ENCODE data around the gene SYNGR3.
"Not testable (repeated sequence)": the region's sequence is repeated elsewhere in the genome, so short reads cannot be mapped to it uniquely, and the experiment has no call there.

The SYNGR3 gene

GRCh38 chr16:1959269-1960039 is 30.3 kb upstream of the SYNGR3 start, which contains the start of gene NDUFB10:
Gene NDUFB10 (plus strand): TSS chr16:1959538. CDS start chr16:1959625, 87 bp downstream.
- peak; percentile 90 for DNase-seq (ENCODE audit: low spot score)

DNA sequence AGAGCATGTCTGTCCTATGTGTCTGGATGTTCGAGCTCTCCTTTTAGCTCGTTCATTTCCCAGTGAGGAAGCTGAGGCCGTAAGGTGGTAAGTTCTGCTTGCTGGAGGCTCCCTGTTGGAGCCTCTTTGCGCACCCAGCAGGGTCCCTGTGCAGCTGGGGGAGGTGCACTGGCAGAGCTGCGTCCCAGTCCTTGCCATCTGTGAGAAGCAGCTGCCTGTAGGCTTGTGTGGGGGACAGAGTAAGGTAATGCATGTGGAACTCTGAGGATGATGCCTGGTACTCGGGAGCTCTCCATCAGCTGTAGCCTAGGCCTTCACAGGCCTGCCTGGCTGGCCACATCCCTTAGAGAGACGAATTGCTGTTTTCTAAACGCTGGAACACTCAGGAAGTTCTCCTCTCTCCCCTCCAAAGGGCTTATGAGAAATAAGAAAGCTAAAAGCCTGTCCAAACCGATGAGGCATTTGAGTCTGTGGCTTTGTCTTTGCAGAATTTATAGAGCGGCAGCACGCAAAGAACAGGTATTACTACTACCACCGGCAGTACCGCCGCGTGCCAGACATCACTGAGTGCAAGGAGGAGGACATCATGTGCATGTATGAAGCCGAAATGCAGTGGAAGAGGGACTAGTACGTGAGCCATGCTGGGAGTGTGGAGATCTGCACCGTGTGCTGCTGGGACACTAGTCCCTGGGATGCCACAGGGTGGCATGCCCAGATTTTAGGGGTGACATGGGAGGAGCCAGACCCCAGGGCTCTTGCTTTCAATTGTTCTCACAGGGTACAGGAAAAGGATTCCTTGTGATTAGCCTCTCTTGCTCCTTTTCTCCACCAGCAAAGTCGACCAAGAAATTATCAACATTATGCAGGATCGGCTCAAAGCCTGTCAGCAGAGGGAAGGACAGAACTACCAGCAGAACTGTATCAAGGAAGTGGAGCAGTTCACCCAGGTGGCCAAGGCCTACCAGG is 28.8 kb upstream of the SYNGR3 start:
- peak; percentile 77 for DNase-seq (ENCODE audit: low spot score)

- DNase-seq (ENCODE audit: low spot score) = no peak
Observed at GRCh38 chr16:1961651-1962067, 28.1 kb upstream of the SYNGR3 start.

GRCh38 chr16:1962161-1963153 is 27.3 kb upstream of the SYNGR3 start:
- DNase-seq (ENCODE audit: low spot score) = not testable (repeated sequence)

- peak; percentile 57 for DNase-seq (ENCODE audit: low spot score)
Observed at GRCh38 chr16:1963806-1964505, 25.8 kb upstream of the SYNGR3 start.

DNA sequence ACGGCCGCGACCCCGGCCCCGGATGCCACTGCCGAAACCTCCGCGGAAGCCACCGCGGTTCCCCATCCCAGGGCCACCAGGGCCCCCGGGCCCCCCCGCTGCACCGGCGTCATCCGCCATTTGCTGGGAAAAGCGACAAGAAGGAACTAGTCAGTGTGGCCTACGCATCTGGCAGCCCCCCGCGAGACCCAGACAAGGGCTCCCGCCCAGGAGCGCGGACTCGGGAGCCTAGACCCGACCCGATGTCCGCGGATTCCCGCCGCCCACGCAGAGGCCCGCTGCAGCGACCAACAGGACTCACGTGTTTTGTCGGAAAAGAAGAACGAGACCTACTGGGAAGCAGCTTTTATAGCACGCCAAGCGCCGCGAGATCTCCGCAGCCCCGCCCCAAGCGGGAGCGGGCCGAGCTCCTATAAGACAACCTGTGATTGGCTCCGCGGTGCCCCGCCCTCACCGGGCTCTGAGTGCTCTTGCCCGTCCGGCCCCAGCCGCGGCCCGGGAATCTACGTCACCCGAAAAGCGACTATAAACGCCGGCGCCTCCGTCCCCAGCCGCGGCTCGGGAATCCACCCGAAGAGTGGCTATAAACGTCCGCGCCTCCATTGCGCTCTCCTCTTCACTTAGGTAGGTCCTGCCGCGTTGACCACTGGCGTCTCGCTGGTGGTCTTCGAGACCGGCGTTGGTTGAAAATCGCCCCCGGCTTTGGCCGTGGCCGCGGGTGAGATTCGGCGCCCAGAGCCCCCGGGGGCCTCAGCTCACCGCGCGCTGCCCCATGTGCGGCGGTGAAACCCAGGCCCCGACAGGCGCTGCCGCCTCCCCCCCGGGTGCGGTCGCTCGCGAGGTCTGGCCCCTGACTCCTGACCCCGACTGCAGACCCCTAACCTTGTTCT is 25.0 kb upstream of the SYNGR3 start, which contains the start of gene RPS2:
TSS of gene RPS2 (minus strand) at position 321 of the 890 bp plus-strand sequence. CDS start at position 120, 201 bp downstream.
- peak; percentile 98 for DNase-seq (ENCODE audit: low spot score)

- DNase-seq (ENCODE audit: low spot score) = no peak
Observed at GRCh38 chr16:1965396-1966001, 24.3 kb upstream of the SYNGR3 start.

DNA sequence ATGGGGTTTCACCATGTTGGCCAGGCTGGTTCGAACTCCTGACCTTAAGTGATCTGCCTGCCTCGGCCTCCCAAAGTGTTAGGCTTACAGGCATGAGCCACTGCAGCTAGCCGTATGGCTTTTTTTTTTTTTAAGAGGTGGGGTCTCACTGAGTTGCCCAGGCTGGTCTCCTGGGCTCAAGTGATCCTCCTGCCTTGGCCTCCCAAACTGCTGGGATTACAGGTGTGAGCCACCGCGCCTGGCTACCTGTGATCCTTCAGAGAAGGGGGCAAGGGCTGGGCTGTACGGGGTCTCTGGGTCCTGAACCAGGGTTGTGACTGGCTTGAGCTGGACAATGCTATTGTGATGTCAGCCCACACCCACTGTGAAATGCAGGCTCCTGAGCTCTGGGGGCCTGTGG is 23.3 kb upstream of the SYNGR3 start, which contains the start of gene RNF151:
TSS of gene RNF151 (plus strand) at position 397 of the 400 bp plus-strand sequence. CDS start 26 bp downstream, outside the sequence.
- no peak for DNase-seq (ENCODE audit: low spot score)

GRCh38 chr16:1968146-1968953 is 21.4 kb upstream of the SYNGR3 start:
- DNase-seq (ENCODE audit: low spot score) = no peak

- DNase-seq (ENCODE audit: low spot score) = peak; percentile 93
Observed at GRCh38 chr16:1971796-1972489, 17.8 kb upstream of the SYNGR3 start, which contains the start of gene TBL3. Gene TBL3 (plus strand): TSS chr16:1972053. CDS start chr16:1972165, 112 bp downstream.

GRCh38 chr16:1972490-1972877 is 17.3 kb upstream of the SYNGR3 start:
- no peak for DNase-seq (ENCODE audit: low spot score)

GRCh38 chr16:1973461-1974156 is 16.2 kb upstream of the SYNGR3 start:
- no peak for DNase-seq (ENCODE audit: low spot score)

DNA sequence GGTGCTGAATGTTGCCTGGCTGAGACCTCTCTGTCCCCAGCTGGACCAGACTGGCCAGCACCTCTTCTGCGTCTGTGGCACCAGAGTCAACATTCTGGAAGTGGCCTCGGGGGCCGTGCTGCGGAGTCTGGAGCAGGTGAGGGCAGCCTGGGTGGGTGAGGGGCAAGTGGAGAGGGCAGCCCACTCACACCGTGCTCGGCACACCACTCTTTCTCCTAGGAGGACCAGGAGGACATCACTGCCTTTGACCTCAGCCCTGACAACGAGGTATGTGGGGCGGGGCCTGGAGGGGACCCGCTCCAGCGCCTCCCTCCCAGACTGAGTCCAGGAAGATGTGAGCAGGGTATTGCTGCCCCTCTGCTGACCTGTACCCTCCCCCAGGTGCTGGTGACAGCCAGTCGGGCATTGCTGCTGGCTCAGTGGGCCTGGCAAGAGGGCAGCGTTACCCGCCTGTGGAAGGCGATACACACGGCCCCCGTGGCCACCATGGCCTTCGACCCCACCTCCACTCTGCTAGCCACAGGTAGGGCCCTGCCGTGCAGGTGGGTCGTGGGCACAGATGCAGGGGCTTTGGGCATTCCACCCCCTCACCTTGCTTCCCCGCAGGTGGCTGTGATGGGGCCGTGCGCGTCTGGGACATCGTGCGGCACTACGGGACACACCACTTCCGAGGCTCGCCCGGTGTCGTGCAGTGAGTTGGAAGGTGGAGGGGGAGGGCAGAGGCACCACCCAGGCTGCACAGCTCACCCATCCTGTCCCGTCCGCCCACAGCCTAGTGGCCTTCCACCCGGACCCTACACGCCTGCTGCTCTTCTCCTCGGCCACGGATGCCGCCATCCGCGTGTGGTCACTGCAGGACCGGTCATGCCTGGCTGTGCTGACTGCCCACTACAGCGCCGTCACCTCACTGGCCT is 15.4 kb upstream of the SYNGR3 start:
- no peak for DNase-seq (ENCODE audit: low spot score)

DNA sequence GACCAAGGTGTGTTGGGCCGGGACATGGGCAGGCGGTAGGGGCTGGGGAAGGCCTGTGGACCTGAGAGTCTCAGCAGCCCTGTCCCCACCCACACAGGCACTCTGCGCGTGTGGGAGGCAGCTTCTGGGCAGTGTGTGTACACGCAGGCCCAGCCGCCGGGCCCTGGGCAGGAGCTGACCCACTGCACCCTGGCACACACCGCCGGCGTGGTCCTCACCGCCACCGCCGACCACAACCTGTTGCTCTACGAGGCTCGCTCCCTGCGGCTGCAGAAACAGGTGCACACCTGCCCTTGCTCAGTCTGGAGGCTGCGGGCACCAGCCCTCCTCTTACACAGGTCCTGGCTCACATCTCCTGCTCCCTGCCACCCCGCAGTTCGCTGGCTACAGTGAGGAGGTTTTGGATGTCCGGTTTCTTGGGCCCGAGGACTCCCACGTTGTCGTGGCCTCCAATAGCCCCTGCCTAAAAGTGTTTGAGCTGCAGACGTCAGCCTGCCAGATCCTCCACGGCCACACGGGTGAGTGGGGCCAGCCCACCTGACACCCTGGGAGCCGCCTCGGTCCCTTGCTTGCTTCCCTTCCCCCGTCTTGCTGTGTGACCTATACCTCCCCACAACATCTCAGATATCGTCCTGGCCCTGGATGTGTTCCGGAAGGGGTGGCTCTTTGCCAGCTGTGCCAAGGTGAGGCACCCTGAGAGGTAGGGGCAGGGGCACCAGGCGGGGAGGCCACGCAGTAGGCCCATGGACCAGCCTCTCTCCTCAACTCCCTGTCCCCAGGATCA is 14.1 kb upstream of the SYNGR3 start:
- DNase-seq (ENCODE audit: low spot score) = no peak

- DNase-seq (ENCODE audit: low spot score) = no peak
Observed at GRCh38 chr16:1976216-1976520, 13.6 kb upstream of the SYNGR3 start.
